Liver (tissue), 3 donors: Measurements from ENCODE around the gene AP4E1.
"Not testable (repeated sequence)": the region's sequence is repeated elsewhere in the genome, so short reads cannot be mapped to it uniquely, and the experiment has no call there.

Experiments
- ATF3 ChIP-seq: IDR thresholded peaks from 2 replicates; pipeline ENCODE4 v1.6.1; 2016; ENCODE audit warnings: antibody characterized with exemption
- EGR1 ChIP-seq, 2 donors: IDR thresholded peaks; 2 replicates each; pipeline ENCODE4 v1.6.1; 2016 to 2018; ENCODE audit warnings: antibody characterized with exemption in 2 of 2, low read depth in 2 of 2
- GABPA ChIP-seq, 2 donors: IDR thresholded peaks in 1 of 2; conservative IDR thresholded peaks in 1 of 2; 2 replicates each; pipeline ENCODE4 v1.6.1; 2016; ENCODE audit warnings: antibody characterized with exemption in 2 of 2, mild to moderate bottlenecking in 1 of 2, moderate library complexity in 1 of 2
- JUND ChIP-seq, 2 donors: IDR thresholded peaks; 2 replicates each; pipeline ENCODE4 v1.6.1; 2016; ENCODE audit warnings: antibody characterized with exemption in 2 of 2
- MAX ChIP-seq: IDR thresholded peaks from 2 replicates; pipeline ENCODE4 v1.6.1; 2016; ENCODE audit warnings: antibody characterized with exemption
- NR2F2 ChIP-seq: IDR thresholded peaks from 2 replicates; pipeline ENCODE4 v1.6.1; 2016; ENCODE audit warnings: antibody characterized with exemption
- RAD21 ChIP-seq, 2 donors: IDR thresholded peaks; 2 replicates each; pipeline ENCODE4 v1.6.1; 2016; ENCODE audit warnings: antibody characterized with exemption in 2 of 2, mild to moderate bottlenecking in 2 of 2
- REST ChIP-seq: IDR thresholded peaks from 2 replicates; pipeline ENCODE4 v1.6.1; 2016; ENCODE audit warnings: antibody characterized with exemption, mild to moderate bottlenecking
- SP1 ChIP-seq: IDR thresholded peaks from 2 replicates; pipeline ENCODE4 v1.6.1; 2018; ENCODE audit warnings: antibody characterized with exemption, mild to moderate bottlenecking
- TAF1 ChIP-seq: conservative IDR thresholded peaks from 2 replicates; pipeline ENCODE4 v1.6.1; 2016; ENCODE audit warnings: antibody characterized with exemption, mild to moderate bottlenecking
- YY1 ChIP-seq: IDR thresholded peaks from 2 replicates; pipeline ENCODE4 v1.6.1; 2016; ENCODE audit warnings: antibody characterized with exemption, mild to moderate bottlenecking
- ZBTB33 ChIP-seq: IDR thresholded peaks from 2 replicates; pipeline ENCODE4 v1.6.1; 2016; ENCODE audit warnings: antibody characterized with exemption
- TF ChIP-seq, protein P1 (sequence below): fragments of 150-350 bp; IDR thresholded peaks from 2 replicates; pipeline ENCODE4 v1.5.1; 2017; ENCODE audit warnings: improper control_type of control experiment, low read depth, low read length; ENCODE audit not compliant: missing input control
- donor health status: healthy.
- donor health status: healthy.

GRCh38 chr15:51037474-51037873 lies 129.0 kb downstream of the AP4E1 start:
- TF ChIP-seq, protein P1, sequence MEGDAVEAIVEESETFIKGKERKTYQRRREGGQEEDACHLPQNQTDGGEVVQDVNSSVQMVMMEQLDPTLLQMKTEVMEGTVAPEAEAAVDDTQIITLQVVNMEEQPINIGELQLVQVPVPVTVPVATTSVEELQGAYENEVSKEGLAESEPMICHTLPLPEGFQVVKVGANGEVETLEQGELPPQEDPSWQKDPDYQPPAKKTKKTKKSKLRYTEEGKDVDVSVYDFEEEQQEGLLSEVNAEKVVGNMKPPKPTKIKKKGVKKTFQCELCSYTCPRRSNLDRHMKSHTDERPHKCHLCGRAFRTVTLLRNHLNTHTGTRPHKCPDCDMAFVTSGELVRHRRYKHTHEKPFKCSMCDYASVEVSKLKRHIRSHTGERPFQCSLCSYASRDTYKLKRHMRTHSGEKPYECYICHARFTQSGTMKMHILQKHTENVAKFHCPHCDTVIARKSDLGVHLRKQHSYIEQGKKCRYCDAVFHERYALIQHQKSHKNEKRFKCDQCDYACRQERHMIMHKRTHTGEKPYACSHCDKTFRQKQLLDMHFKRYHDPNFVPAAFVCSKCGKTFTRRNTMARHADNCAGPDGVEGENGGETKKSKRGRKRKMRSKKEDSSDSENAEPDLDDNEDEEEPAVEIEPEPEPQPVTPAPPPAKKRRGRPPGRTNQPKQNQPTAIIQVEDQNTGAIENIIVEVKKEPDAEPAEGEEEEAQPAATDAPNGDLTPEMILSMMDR = not testable (repeated sequence)
- not testable (repeated sequence) for TF ChIP-seq REST; RAD21 (IDR thresholded peaks at IDR 0.05); TAF1; YY1; GABPA (IDR thresholded peaks at IDR 0.05 in 1 of 2, conservative IDR thresholded peaks at IDR 0.05 in 1 of 2); SP1; JUND (IDR thresholded peaks at IDR 0.05); MAX; ZBTB33; EGR1 (IDR thresholded peaks at IDR 0.05; ENCODE audit: low read depth in 2 of 2); ATF3; NR2F2
